Panc1 (cell line): ENCODE data around the gene ZNF497. TPM values are rescaled to one million over a fixed set of nuclear protein-coding genes. Genes with fewer than 3 reads are reported as not detected.

Source experiments
- ATAC-seq: fragments of 200-7000 bp; cut with Tn5 transposase; 2 replicates; pipeline ENCODE4 v1.9.1; 2020; ENCODE audit warnings: mild to moderate bottlenecking, moderate library complexity
- BruUV-seq: library from RNA; stranded (reverse); fragments of 400-500 nt; replicated peaks from 2 replicates; lab custom pipeline; 2021; lab: Mats Ljungman, UMichigan
- CTCF ChIA-PET: fragments of 300-600 bp; sonication (Branson Sonifier 250); formaldehyde crosslinking; loops from one replicate; lab custom pipeline; 2022; ENCODE audit warnings: antibody characterized with exemption; lab: Charles Lee
- POLR2A ChIA-PET: fragments of 300-600 bp; sonication (Branson Sonifier 250); formaldehyde crosslinking; loops from one replicate; lab custom pipeline; 2022; ENCODE audit warnings: antibody characterized with exemption; lab: Charles Lee
- DNase-seq: peaks from one replicate; pipeline ENCODE4 v3.0.0-alpha.2; 2010; ENCODE audit warnings: low read depth, low spot score
- H3K27ac ChIP-seq: 2 replicates; pipeline ENCODE4 v1.5.1; 2011; ENCODE audit warnings: mild to moderate bottlenecking, low read length, inconsistent platforms
- H3K27me3 ChIP-seq: fragments of 200-500 bp; sonication (Bioruptor generic); 2 replicates; pipeline ENCODE4 v1.6.0; 2014; ENCODE audit warnings: low read length, inconsistent platforms; ENCODE audit not compliant: control insufficient read depth, insufficient read depth
- H3K36me3 ChIP-seq: fragments of 200-500 bp; sonication (Bioruptor generic); 2 replicates; pipeline ENCODE4 v1.5.1; 2014; ENCODE audit warnings: inconsistent platforms, mild to moderate bottlenecking, low read length, moderate library complexity; ENCODE audit not compliant: control insufficient read depth, insufficient read depth
- H3K4me1 ChIP-seq: 2 replicates; pipeline ENCODE4 v1.5.1; 2011; ENCODE audit warnings: inconsistent platforms, mild to moderate bottlenecking, low read length, moderate library complexity; ENCODE audit not compliant: control insufficient read depth, insufficient read depth
- H3K4me3 ChIP-seq, 2 experiments: 2 replicates each; pipeline ENCODE4 v1.5.1; 2011 to 2012; ENCODE audit warnings: low read depth in 2 of 2, low read length in 2 of 2, mild to moderate bottlenecking in 2 of 2, inconsistent platforms in 1 of 2, moderate library complexity in 1 of 2
- H3K9me3 ChIP-seq: fragments of 200-500 bp; sonication (Bioruptor generic); 2 replicates; pipeline ENCODE4 v1.5.1; 2014; ENCODE audit warnings: low read depth, mild to moderate bottlenecking, inconsistent platforms, low read length, moderate library complexity; ENCODE audit not compliant: control insufficient read depth, insufficient read depth
- POLR2AphosphoS5 ChIP-seq: IDR thresholded peaks from 2 replicates; pipeline ENCODE4 v1.6.1; 2012; ENCODE audit warnings: mild to moderate bottlenecking, low read depth, low read length, moderate library complexity
- SIN3A ChIP-seq: IDR thresholded peaks from 2 replicates; pipeline ENCODE4 v1.6.1; 2012; ENCODE audit warnings: low read depth, mild to moderate bottlenecking, low read length, moderate library complexity, borderline replicate concordance; ENCODE audit not compliant: insufficient read depth
- TCF7L2 ChIP-seq: IDR thresholded peaks from 2 replicates; pipeline ENCODE4 v1.6.1; 2011; ENCODE audit warnings: mild to moderate bottlenecking, low read depth, low read length, inconsistent platforms
- in situ Hi-C: cut with HindIII; loops from 2 replicates; pipeline ENCODE4 v1.10.0; 2016; ENCODE audit warnings: low sequenced_read_pairs, low pct_unique_long_range_greater_than_20kb
- intact Hi-C: fragments of 100-400 bp; cut with micrococcal nuclease; formaldehyde crosslinking; loops from one replicate; pipeline ENCODE4 v1.10.0; 2022; ENCODE audit not compliant: unreplicated experiment
- total RNA-seq: library from RNA; stranded (reverse); gene quantifications from one replicate; pipeline ENCODE4 v1.2.1, GENCODE V29; 2021; ENCODE audit not compliant: unreplicated experiment
- TF ChIP-seq, protein P1 (sequence below): fragments of 450-650 bp; IDR thresholded peaks from 2 replicates; pipeline ENCODE4 v1.5.1; 2017; ENCODE audit warnings: mild to moderate bottlenecking
- TF ChIP-seq, protein P2 (sequence below), 2 experiments: IDR thresholded peaks; 2 replicates each; pipeline ENCODE4 v1.6.1; 2011 to 2012; ENCODE audit warnings: low read depth in 2 of 2, control low read depth in 1 of 2, low read length in 1 of 2, mild to moderate bottlenecking in 1 of 2, moderate library complexity in 1 of 2; ENCODE audit not compliant: insufficient read depth in 1 of 2

Gene ZNF497
- total RNA-seq, 1 experiment from 2014 or later = 1.9 TPM

DNA sequence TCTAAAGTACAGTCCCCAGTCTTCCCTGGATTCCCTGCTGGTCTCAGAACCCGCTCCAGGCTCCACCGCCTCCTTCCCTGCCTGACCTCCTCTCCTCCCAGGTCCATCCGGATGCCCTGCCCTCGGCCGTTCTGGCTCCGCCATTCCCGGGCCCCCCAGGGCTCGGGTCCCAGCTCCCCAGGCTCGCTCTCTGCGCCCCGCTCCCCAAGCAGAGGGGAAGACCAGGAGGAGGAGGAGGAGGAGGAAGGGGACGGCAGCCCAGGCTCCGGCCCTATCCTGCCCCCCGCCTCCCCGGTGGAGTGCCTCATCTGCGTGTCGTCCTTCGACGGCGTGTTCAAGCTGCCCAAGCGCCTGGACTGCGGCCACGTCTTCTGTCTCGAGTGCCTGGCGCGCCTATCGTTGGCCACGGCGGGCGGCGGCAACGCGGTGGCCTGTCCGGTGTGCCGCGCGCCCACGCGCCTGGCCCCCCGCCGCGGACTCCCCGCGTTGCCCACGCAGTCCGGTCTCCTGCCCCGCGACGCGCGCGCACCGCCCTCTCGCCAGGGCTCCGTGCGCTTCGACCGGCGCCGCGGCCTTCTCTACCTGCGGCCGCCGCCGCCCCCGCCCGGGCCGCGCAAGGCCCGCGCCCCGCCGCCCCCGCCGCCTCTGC lies 33.6 kb upstream of the ZNF497 start:
- Histone ChIP-seq H3K27me3 (no peaks in the 10 kb centered on the region), H3K4me3 (no peak overlapping the region), H3K4me1 (peaks cover 19% of the 10 kb centered on the region), H3K36me3 (peaks cover 12% of the 10 kb centered on the region; the same call in 1 of the 2 replicates), H3K9me3 (no peaks in the 10 kb centered on the region), H3K27ac (no peak overlapping the region)
- in situ Hi-C loops = no loop called here
- ATAC-seq = peak; percentile 46
- TF ChIP-seq, protein P1, sequence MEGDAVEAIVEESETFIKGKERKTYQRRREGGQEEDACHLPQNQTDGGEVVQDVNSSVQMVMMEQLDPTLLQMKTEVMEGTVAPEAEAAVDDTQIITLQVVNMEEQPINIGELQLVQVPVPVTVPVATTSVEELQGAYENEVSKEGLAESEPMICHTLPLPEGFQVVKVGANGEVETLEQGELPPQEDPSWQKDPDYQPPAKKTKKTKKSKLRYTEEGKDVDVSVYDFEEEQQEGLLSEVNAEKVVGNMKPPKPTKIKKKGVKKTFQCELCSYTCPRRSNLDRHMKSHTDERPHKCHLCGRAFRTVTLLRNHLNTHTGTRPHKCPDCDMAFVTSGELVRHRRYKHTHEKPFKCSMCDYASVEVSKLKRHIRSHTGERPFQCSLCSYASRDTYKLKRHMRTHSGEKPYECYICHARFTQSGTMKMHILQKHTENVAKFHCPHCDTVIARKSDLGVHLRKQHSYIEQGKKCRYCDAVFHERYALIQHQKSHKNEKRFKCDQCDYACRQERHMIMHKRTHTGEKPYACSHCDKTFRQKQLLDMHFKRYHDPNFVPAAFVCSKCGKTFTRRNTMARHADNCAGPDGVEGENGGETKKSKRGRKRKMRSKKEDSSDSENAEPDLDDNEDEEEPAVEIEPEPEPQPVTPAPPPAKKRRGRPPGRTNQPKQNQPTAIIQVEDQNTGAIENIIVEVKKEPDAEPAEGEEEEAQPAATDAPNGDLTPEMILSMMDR = no peak
- TF ChIP-seq POLR2AphosphoS5 (no peak), TCF7L2 (no peak)
- TF ChIP-seq, protein P2, sequence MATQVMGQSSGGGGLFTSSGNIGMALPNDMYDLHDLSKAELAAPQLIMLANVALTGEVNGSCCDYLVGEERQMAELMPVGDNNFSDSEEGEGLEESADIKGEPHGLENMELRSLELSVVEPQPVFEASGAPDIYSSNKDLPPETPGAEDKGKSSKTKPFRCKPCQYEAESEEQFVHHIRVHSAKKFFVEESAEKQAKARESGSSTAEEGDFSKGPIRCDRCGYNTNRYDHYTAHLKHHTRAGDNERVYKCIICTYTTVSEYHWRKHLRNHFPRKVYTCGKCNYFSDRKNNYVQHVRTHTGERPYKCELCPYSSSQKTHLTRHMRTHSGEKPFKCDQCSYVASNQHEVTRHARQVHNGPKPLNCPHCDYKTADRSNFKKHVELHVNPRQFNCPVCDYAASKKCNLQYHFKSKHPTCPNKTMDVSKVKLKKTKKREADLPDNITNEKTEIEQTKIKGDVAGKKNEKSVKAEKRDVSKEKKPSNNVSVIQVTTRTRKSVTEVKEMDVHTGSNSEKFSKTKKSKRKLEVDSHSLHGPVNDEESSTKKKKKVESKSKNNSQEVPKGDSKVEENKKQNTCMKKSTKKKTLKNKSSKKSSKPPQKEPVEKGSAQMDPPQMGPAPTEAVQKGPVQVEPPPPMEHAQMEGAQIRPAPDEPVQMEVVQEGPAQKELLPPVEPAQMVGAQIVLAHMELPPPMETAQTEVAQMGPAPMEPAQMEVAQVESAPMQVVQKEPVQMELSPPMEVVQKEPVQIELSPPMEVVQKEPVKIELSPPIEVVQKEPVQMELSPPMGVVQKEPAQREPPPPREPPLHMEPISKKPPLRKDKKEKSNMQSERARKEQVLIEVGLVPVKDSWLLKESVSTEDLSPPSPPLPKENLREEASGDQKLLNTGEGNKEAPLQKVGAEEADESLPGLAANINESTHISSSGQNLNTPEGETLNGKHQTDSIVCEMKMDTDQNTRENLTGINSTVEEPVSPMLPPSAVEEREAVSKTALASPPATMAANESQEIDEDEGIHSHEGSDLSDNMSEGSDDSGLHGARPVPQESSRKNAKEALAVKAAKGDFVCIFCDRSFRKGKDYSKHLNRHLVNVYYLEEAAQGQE (IDR thresholded peaks at IDR 0.05; ENCODE audit: insufficient read depth in 1 of 2, low read depth in 2 of 2, low read length in 1 of 2) = no peak
- ChIA-PET POLR2A (no interaction called here), CTCF (no interaction called here)
- intact Hi-C loops = no loop called here
- DNase-seq = no peak
- BruUV-seq = no TSS peak

GRCh38 chr19:58395220-58395978 lies 32.8 kb upstream of the ZNF497 start, which contains the start of gene RNF225:
TSS of gene RNF225 (plus strand) at chr19:58395656. CDS start at chr19:58396090, 434 bp downstream.
- in situ Hi-C loops (no loop called here), intact Hi-C loops (no loop called here)
- Histone ChIP-seq H3K36me3 (peaks cover 16% of the 10 kb centered on the region), H3K27me3 (no peaks in the 10 kb centered on the region), H3K9me3 (no peaks in the 10 kb centered on the region), H3K4me3 (no peak within 1 kb of the TSS), H3K4me1 (peaks cover 20% of the 10 kb centered on the region), H3K27ac (no peak within 1 kb of the TSS)
- DNase-seq (no peak), ATAC-seq (peak; percentile 70)
- CTCF ChIA-PET = no interaction called here
- TF ChIP-seq POLR2AphosphoS5 (peak; percentile 95), SIN3A (no peak), TCF7L2 (no peak)
- TF ChIP-seq, protein P1 = no peak
- TF ChIP-seq, protein P2 (IDR thresholded peaks at IDR 0.05; ENCODE audit: insufficient read depth in 1 of 2, low read depth in 2 of 2, low read length in 1 of 2) = no peak
- BruUV-seq = no TSS peak
- POLR2A ChIA-PET = no interaction called here
